GM18868 (cell line): ENCODE results near the gene STK17A.

Experiments
- ATAC-seq: cut with Tn5 transposase; IDR thresholded peaks from one replicate; pipeline ENCODE4 v1.9.1; 2021; ENCODE audit warnings: mild to moderate bottlenecking, moderate library complexity; ENCODE audit not compliant: unreplicated experiment

STK17A gene

DNA sequence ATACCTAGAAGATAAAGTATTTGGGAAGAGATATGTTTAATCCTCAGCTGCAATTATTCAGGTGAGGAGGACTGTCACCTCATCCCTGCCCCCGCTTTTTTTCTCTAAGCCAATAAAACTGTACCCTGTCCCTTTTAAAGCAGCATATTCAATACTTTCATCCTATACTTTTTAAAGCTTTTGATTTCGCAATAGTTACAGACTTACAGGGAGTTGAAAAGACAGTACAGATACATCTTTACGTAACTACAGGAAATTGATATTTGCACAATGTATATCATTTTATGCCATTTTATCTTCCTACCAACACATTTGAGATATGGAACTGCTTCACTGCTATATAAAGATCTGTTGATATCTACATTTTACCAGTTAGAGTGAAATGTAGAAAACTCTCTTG, 47.6 kb downstream of the STK17A start:
- ATAC-seq: no peak

GRCh38 chr7:43631559-43631958, 48.7 kb downstream of the STK17A start:
- ATAC-seq: peak; percentile 56

DNA sequence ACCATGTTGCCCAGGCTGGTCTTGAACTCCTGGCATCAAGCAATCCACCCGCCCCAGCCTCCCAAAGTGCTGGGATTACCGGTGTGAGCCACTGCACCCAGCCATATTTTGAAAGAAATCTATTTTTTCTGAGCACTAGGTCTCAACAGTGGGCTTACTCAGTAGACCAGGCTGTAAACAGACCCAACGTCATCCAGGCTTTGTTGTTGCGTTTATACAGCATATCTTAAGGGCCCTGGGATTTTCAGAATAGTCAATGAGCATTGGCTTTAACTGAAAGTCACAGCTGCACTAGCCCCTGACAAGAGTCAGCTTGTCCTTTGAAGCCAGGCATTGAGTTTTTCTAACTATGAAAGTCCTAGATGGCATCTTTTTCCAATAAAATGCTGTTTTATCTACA, 49.8 kb downstream of the STK17A start:
- no peak for ATAC-seq

DNA sequence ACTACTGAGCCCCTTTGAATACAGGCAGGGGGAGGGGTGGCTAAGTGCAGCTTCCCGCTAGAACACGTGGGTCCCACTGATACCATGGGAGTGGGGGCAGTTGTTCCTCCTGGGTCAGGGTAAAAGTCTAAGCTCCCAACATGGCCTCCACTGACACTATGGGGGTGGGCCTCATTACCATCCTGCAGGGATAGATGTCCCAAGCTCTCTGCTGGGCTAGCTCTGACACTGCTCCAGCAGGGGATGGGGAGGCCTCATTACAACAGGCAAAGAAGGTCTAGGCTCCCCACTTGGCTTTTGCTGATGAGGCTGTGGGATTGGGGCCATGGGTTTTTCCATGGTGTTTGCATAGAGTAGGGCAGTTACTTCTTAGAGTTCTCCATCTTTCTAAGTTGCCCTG, 51.5 kb downstream of the STK17A start:
- no peak for ATAC-seq

GRCh38 chr7:43636093-43636492, 53.2 kb downstream of the STK17A start:
- ATAC-seq: no peak

GRCh38 chr7:43637114-43637806, 54.4 kb downstream of the STK17A start:
- ATAC-seq: no peak

GRCh38 chr7:43639858-43640491, 57.1 kb downstream of the STK17A start:
- no peak for ATAC-seq

DNA sequence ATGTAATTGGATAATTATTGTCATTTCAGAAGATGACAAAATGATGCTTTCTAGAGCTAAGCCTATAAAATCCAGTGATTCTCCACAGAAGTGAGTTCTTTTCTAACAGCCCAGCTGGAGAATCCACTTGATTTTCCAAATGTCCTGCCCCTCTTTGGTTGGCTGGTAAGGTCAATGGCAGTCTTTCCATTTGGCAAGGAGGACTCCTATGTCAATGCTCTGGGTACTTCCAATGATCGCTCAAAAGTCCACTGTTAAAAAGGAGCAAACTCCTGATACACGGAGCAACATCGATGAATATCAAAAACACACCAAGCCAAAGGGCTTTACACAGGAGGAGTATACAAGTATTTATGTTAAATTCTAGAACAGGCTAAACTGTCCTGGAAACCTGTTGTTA, 57.8 kb downstream of the STK17A start:
- ATAC-seq: no peak

DNA sequence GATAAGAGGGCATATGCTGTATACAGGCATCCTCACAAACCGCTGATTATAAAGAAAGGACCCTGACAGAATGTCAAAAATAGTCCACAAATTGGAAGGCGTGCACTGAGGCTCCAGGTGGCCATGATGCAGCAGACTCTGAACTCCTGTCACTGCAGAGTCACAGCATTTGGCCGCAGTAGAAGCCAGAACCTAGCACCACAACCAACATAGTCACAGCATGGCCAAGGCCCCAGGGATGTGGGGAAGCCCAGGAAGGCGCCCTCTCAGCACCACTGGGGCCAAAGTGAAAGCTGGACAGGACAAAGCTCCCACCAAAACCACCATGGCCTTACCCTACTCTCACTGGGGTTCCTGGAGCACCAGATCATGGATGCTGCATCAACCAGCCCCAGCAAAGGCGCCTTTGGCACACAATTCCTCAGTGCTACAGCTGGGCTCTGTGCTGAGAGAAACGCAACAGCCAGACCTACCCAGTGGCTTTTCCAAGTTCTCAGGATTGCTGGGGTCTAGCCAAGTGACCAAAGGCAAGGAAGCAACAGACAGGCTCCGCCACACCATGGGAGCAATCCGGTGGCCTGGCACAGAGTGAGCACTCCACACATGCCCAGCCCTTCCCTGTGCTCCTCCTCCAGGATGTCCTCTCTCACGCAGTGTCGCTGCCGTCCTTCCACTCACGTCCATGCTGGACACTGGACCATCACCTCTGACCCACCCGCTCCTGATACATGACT, 60.2 kb downstream of the STK17A start:
- ATAC-seq: no peak

DNA sequence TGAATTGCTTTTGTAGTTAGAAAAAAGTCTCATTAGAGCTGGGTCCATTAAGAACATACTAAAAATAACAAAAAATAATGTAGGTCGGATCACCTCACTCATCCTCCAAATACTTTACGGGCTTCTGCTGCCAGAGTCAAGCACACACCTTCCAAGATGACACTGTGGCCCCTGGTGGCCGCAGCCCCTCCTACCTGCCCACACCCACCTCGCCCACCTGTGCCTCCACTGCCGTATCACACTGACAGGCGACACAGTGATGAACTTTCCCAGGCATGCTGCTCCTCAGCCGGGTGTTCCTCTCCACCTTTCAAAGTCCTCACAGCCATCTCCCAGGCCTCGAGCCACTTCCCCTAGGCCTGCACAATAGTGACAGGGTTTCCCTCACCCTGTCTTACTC, 60.9 kb downstream of the STK17A start:
- no peak for ATAC-seq

DNA sequence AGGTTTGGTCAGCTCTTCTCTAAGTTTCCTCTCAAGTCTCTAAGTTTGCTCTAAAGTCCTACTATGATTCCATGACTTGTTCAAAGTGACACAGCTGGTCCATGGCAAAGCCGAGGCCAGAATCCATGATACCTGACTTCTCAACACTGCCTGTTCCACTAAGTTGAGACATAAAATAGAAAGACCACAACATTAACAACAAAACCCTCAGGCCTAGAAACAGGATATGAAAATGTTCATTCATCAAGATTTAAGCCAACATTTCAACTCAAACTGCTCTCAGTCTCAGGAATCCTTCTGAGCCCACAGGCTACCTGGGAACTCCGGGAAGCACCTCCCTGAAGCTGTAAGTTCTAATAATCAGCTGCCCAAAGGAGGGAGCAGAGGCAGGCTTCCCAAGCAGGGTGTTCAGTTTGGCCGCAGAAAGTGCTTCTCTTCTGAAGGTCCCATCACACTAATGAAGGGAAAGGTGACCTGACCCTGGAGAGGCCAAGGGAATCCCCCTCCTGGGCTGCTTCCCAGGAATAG, 62.9 kb downstream of the STK17A start:
- ATAC-seq: no peak

- ATAC-seq: no peak
These were observed 63.9 kb downstream of the STK17A start for GRCh38 chr7:43646603-43647338.

- ATAC-seq: no peak
These were observed 64.4 kb downstream of the STK17A start for GRCh38 chr7:43647339-43647672.

GRCh38 chr7:43647673-43648472, 65.0 kb downstream of the STK17A start:
- ATAC-seq: peak; percentile 33

GRCh38 chr7:43648473-43649406, 65.8 kb downstream of the STK17A start:
- peak; percentile 59 for ATAC-seq

GRCh38 chr7:43649755-43650274, 66.9 kb downstream of the STK17A start:
- ATAC-seq: peak; percentile 68

- no peak for ATAC-seq
These were observed 67.6 kb downstream of the STK17A start for GRCh38 chr7:43650457-43651052.

DNA sequence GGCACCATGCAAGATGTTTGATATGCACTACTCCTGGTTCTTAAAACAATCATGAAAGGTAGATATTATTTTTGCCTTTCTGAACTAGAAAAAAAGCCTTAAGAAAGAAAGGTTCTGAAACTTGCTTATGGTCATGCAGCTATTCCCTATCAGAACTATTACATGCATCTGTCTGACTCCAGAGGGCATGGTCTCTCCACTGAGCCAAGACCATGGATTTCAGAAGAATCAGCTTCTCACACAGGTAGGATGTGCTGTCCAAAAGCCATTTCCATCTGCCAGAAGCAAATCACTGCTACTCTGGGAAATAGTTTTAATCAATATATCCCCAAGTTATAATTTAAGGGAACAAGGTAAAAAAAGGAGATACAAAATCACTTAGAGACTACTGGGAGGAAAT, 69.5 kb downstream of the STK17A start:
- ATAC-seq: no peak

DNA sequence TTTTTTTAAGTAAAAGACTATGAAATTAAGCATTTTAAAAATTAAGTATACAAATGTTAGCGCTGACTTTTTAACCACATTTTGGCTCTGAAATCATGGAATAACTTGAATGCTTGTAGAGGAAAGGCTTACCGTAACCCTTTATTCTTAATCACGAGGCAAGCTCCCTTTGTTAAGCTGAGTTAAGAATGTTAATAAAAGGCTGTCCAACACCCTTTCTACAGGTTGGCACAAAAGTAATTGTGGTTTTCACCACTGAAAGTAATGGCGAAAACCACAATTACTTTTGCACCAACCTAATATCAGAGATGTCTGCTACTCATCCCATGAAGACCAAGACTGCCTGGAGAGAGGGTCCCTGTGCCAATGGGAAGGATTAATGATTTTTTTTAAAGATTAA, 70.6 kb downstream of the STK17A start:
- no peak for ATAC-seq
